ENCODE measurements around the gene ZSCAN31.

DNA sequence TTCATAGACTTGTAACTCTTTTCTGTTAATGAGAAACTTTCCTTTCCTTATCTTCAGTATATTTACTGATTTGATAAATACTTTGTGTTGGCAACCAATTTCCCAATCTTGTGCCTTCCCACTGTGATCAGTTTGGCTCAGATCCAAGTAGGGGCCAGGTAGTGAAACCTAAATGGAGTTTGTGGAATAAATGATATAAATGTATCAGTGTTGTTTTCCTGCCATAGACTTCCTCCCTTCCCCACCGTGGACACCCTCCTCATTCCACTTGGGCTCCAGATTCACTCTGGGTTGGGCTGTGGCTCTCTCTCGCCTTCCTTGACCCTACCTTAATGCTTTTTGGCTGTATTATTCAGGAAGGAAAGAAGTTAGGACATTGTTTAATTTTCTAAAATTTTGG, 15.1 kb upstream of the ZSCAN31 start:
- TF ChIP-seq, protein P1, sequence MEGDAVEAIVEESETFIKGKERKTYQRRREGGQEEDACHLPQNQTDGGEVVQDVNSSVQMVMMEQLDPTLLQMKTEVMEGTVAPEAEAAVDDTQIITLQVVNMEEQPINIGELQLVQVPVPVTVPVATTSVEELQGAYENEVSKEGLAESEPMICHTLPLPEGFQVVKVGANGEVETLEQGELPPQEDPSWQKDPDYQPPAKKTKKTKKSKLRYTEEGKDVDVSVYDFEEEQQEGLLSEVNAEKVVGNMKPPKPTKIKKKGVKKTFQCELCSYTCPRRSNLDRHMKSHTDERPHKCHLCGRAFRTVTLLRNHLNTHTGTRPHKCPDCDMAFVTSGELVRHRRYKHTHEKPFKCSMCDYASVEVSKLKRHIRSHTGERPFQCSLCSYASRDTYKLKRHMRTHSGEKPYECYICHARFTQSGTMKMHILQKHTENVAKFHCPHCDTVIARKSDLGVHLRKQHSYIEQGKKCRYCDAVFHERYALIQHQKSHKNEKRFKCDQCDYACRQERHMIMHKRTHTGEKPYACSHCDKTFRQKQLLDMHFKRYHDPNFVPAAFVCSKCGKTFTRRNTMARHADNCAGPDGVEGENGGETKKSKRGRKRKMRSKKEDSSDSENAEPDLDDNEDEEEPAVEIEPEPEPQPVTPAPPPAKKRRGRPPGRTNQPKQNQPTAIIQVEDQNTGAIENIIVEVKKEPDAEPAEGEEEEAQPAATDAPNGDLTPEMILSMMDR (IDR thresholded peaks at IDR 0.05): no peak
- TF ChIP-seq POLR2A (IDR thresholded peaks at IDR 0.05): no peak

All from thyroid gland (tissue), 4 donors.